Right atrium auricular region (tissue), 2 donors: Measurements from ENCODE around the gene S100A6. TPM values are rescaled to one million over a fixed set of nuclear protein-coding genes. Genes with fewer than 3 reads are reported as not detected.
"Not testable (repeated sequence)": the region's sequence is repeated elsewhere in the genome, so short reads cannot be mapped to it uniquely, and the experiment has no call there.

ENCODE experiments used
- DNase-seq: peaks from one replicate; pipeline ENCODE4 v3.0.0-alpha.2; 2019; ENCODE audit warnings: low spot score
- H3K27ac ChIP-seq, 2 donors: fragments of 200-600 bp; sonication (generic); 1 replicate in 1 of 2; 2 replicates in 1 of 2; pipeline ENCODE4 v1.5.1; 2016 to 2019
- H3K27me3 ChIP-seq, 2 donors: fragments of 200-600 bp; sonication (generic); one replicate each; pipeline versions ENCODE4 v1.5.1 to v1.6.0; 2017 to 2019
- H3K36me3 ChIP-seq: fragments of 200-600 bp; sonication (generic); one replicate; pipeline ENCODE4 v1.5.1; 2016
- H3K4me1 ChIP-seq, 2 donors: fragments of 200-600 bp; sonication (generic); one replicate each; pipeline versions ENCODE4 v1.5.1 to v1.6.0; 2017 to 2019
- H3K4me3 ChIP-seq, 2 donors: fragments of 200-600 bp; sonication (generic); 1 replicate in 1 of 2; 2 replicates in 1 of 2; pipeline ENCODE4 v1.5.1; 2017 to 2019; ENCODE audit warnings: mild to moderate bottlenecking in 1 of 2, moderate library complexity in 1 of 2
- H3K9me3 ChIP-seq, 2 donors: fragments of 200-600 bp; sonication (generic); one replicate each; pipeline ENCODE4 v1.5.1; 2019
- total RNA-seq, 2 donors: library from RNA; depleted of rRNA; stranded (reverse); fragments of >200 nt; gene quantifications; one replicate each; pipeline ENCODE4 v1.1.0, GENCODE V29; 2016
- TF ChIP-seq, protein P1 (sequence below), 2 donors: fragments of 200-600 bp; sonication (generic); IDR thresholded peaks; one replicate each; pipeline ENCODE4 v1.5.1; 2019; ENCODE audit warnings: antibody characterized with exemption in 2 of 2

The S100A6 gene
- total RNA-seq, 2 donors from 2014 or later = 156 to 324 TPM

DNA sequence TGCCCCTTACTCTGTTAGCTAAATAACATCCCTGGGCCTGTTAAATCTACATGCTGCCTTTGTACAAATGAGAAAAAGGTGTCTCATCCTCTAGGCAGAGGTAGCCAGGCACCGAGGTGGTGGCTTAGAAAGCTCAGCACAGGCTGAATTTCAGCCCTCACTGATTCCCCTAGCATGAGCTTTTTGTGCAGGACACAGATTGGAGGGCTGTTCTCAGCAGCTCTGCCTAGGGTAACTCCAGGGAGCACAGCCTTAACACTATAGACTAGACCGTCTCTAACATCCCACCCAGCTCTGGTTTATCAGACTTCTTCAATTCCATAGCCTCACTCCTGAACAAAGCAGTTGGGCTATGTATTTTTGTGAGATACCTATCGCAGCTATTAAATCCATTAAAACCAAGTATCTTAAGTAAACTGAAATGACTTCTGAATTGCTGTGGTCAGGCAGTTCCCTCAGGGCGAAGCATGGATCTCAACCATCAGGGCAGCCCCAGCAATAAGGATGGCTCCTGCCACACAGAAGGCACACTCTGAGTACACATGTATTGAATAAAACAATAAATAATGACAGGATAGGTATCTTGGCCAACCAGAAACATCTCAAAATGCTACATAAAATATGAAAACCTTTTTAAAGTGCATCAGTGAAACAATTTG lies 14.8 kb downstream of the S100A6 start:
- no peak for DNase-seq
- Histone ChIP-seq H3K4me3 (no peak overlapping the region), H3K4me1 (peaks cover 0 to 11% of the 10 kb centered on the region in 2 donors), H3K27ac (no peak overlapping the region), H3K9me3 (no peaks in the 10 kb centered on the region), H3K27me3 (no peaks in the 10 kb centered on the region), H3K36me3 (no peaks in the 10 kb centered on the region)
- TF ChIP-seq, protein P1, sequence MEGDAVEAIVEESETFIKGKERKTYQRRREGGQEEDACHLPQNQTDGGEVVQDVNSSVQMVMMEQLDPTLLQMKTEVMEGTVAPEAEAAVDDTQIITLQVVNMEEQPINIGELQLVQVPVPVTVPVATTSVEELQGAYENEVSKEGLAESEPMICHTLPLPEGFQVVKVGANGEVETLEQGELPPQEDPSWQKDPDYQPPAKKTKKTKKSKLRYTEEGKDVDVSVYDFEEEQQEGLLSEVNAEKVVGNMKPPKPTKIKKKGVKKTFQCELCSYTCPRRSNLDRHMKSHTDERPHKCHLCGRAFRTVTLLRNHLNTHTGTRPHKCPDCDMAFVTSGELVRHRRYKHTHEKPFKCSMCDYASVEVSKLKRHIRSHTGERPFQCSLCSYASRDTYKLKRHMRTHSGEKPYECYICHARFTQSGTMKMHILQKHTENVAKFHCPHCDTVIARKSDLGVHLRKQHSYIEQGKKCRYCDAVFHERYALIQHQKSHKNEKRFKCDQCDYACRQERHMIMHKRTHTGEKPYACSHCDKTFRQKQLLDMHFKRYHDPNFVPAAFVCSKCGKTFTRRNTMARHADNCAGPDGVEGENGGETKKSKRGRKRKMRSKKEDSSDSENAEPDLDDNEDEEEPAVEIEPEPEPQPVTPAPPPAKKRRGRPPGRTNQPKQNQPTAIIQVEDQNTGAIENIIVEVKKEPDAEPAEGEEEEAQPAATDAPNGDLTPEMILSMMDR (IDR thresholded peaks at IDR 0.05) = no peak

- H3K4me1 ChIP-seq = peaks cover 0 to 13% of the 10 kb centered on the region in 2 donors
- H3K27ac ChIP-seq, H3K4me3 ChIP-seq, H3K27me3 ChIP-seq, H3K9me3 ChIP-seq, DNase-seq, H3K36me3 ChIP-seq: not testable (repeated sequence)
Observed at GRCh38 chr1:153520137-153520691, 15.6 kb downstream of the S100A6 start.

- H3K4me3 ChIP-seq = no peak overlapping the region
Observed at GRCh38 chr1:153519242-153519641, 16.5 kb downstream of the S100A6 start.

GRCh38 chr1:153515504-153516394 lies 20.0 kb downstream of the S100A6 start:
- Histone ChIP-seq H3K9me3 (no peaks in the 10 kb centered on the region), H3K27me3 (no peaks in the 10 kb centered on the region), H3K4me1 (peaks cover 0 to 15% of the 10 kb centered on the region in 2 donors), H3K4me3 (no peak overlapping the region), H3K27ac (no peak overlapping the region), H3K36me3 (no peaks in the 10 kb centered on the region)
- DNase-seq = no peak
- TF ChIP-seq, protein P1 (IDR thresholded peaks at IDR 0.05) = no peak

More at GRCh38 chr1:153519242-153519641, 16.5 kb downstream of the S100A6 start:
- Histone ChIP-seq H3K4me1 (peaks cover 0 to 12% of the 10 kb centered on the region in 2 donors), H3K27ac (no peak overlapping the region), H3K36me3 (no peaks in the 10 kb centered on the region), H3K9me3 (no peaks in the 10 kb centered on the region), H3K27me3 (no peaks in the 10 kb centered on the region)
- DNase-seq = no peak
- TF ChIP-seq, protein P1 (IDR thresholded peaks at IDR 0.05) = no peak

GRCh38 chr1:153513666-153514065 lies 22.1 kb downstream of the S100A6 start:
- Histone ChIP-seq H3K9me3 (no peaks in the 10 kb centered on the region), H3K27ac (no peak overlapping the region), H3K36me3 (no peaks in the 10 kb centered on the region), H3K4me1 (peaks cover 0 to 15% of the 10 kb centered on the region in 2 donors), H3K4me3 (no peak overlapping the region), H3K27me3 (no peaks in the 10 kb centered on the region)
- no peak for DNase-seq
- TF ChIP-seq, protein P1 (IDR thresholded peaks at IDR 0.05) = no peak

GRCh38 chr1:153513023-153513422 lies 22.8 kb downstream of the S100A6 start:
- DNase-seq = no peak
- TF ChIP-seq, protein P1 (IDR thresholded peaks at IDR 0.05) = peak in 1 of 2 donors; percentile 33
- Histone ChIP-seq H3K4me3 (no peak overlapping the region), H3K27ac (no peak overlapping the region), H3K4me1 (peaks cover 0 to 15% of the 10 kb centered on the region in 2 donors), H3K36me3 (no peaks in the 10 kb centered on the region), H3K27me3 (no peaks in the 10 kb centered on the region), H3K9me3 (no peaks in the 10 kb centered on the region)
